ENCODE results near the gene RGS6.

RGS6 gene

GRCh38 chr14:72532686-72533454 lies 600.6 kb downstream of the RGS6 start:
- Histone ChIP-seq H2AFZ (ENCODE audit: low read depth) (no peak overlapping the region), H3K4me3 (IDR thresholded peaks at IDR 0.05; ENCODE audit: insufficient read depth, low read depth, low read length) (no peak overlapping the region), H3K4me1 (ENCODE audit: low read depth, poor library complexity, severe bottlenecking) (peaks cover 56% of the 10 kb centered on the region), H3K9ac (no peak overlapping the region), H3K79me2 (ENCODE audit: insufficient read depth, low read depth) (no peaks in the 10 kb centered on the region), H3K27ac (peak overlapping the region; percentile 20; the same call in 1 of the 2 replicates), H3K36me3 (ENCODE audit: insufficient read depth) (no peaks in the 10 kb centered on the region), H3K27me3 (ENCODE audit: insufficient read depth, low read depth) (no peaks in the 10 kb centered on the region), H3K4me2 (peak overlapping the region; percentile 21; the same call in 1 of the 2 replicates), H4K20me1 (ENCODE audit: insufficient read depth) (no peaks in the 10 kb centered on the region)
- TF ChIP-seq CTCF (conservative IDR thresholded peaks at IDR 0.05; ENCODE audit: low read depth, low read length), result no peak

- no peaks in the 10 kb centered on the region for H3K36me3 ChIP-seq (ENCODE audit: insufficient read depth)
Observed at GRCh38 chr14:72535485-72535884, 603.3 kb downstream of the RGS6 start.

GRCh38 chr14:72538387-72538786 lies 606.2 kb downstream of the RGS6 start:
- Histone ChIP-seq H3K79me2 (ENCODE audit: insufficient read depth, low read depth) (no peaks in the 10 kb centered on the region), H3K4me2 (no peak overlapping the region), H3K4me3 (IDR thresholded peaks at IDR 0.05; ENCODE audit: insufficient read depth, low read depth, low read length) (no peak overlapping the region), H3K9ac (no peak overlapping the region), H2AFZ (ENCODE audit: low read depth) (no peak overlapping the region), H3K4me1 (ENCODE audit: low read depth, poor library complexity, severe bottlenecking) (peaks cover 2% of the 10 kb centered on the region), H3K27ac (no peak overlapping the region), H4K20me1 (ENCODE audit: insufficient read depth) (no peaks in the 10 kb centered on the region), H3K36me3 (ENCODE audit: insufficient read depth) (no peaks in the 10 kb centered on the region), H3K27me3 (ENCODE audit: insufficient read depth, low read depth) (no peaks in the 10 kb centered on the region)
- no peak for TF ChIP-seq CTCF (conservative IDR thresholded peaks at IDR 0.05; ENCODE audit: low read depth, low read length)

More at GRCh38 chr14:72535485-72535884, 603.3 kb downstream of the RGS6 start:
- no peak overlapping the region for H3K27ac ChIP-seq
- H3K4me3 ChIP-seq (IDR thresholded peaks at IDR 0.05; ENCODE audit: insufficient read depth, low read depth, low read length), result no peak overlapping the region
- no peak overlapping the region for H3K4me2 ChIP-seq
- no peak overlapping the region for H2AFZ ChIP-seq (ENCODE audit: low read depth)
- H4K20me1 ChIP-seq (ENCODE audit: insufficient read depth), result no peaks in the 10 kb centered on the region
- H3K4me1 ChIP-seq (ENCODE audit: low read depth, poor library complexity, severe bottlenecking), result peaks cover 31% of the 10 kb centered on the region
- H3K27me3 ChIP-seq (ENCODE audit: insufficient read depth, low read depth), result no peaks in the 10 kb centered on the region
- no peaks in the 10 kb centered on the region for H3K79me2 ChIP-seq (ENCODE audit: insufficient read depth, low read depth)
- TF ChIP-seq CTCF (conservative IDR thresholded peaks at IDR 0.05; ENCODE audit: low read depth, low read length), result no peak
- H3K9ac ChIP-seq, result no peak overlapping the region

GRCh38 chr14:72539661-72540315 lies 607.6 kb downstream of the RGS6 start:
- Histone ChIP-seq H3K4me3 (IDR thresholded peaks at IDR 0.05; ENCODE audit: insufficient read depth, low read depth, low read length) (no peak overlapping the region), H3K27me3 (ENCODE audit: insufficient read depth, low read depth) (no peaks in the 10 kb centered on the region), H2AFZ (ENCODE audit: low read depth) (no peak overlapping the region), H3K9ac (no peak overlapping the region), H4K20me1 (ENCODE audit: insufficient read depth) (no peaks in the 10 kb centered on the region), H3K36me3 (ENCODE audit: insufficient read depth) (no peaks in the 10 kb centered on the region), H3K4me1 (ENCODE audit: low read depth, poor library complexity, severe bottlenecking) (no peaks in the 10 kb centered on the region), H3K27ac (no peak overlapping the region), H3K4me2 (no peak overlapping the region), H3K79me2 (ENCODE audit: insufficient read depth, low read depth) (no peaks in the 10 kb centered on the region)
- no peak for TF ChIP-seq CTCF (conservative IDR thresholded peaks at IDR 0.05; ENCODE audit: low read depth, low read length)
